K562 (cell line): ENCODE results near the gene VGLL4. TPM values are rescaled to one million over a fixed set of nuclear protein-coding genes. Genes with fewer than 3 reads are reported as not detected.

Experiments
- ATAC-seq: fragments of 200-7000 bp; cut with Tn5 transposase; 3 replicates; pipeline ENCODE4 v1.9.1; 2020; ENCODE audit warnings: moderate library complexity
- BruUV-seq: library from RNA; stranded (reverse); fragments of 400-500 nt; replicated peaks from 2 replicates; lab custom pipeline; 2021; lab: Mats Ljungman, UMichigan
- CTCF ChIA-PET: fragments of 300-600 bp; formaldehyde crosslinking; extraction: SDS; loops from one replicate; lab custom pipeline; 2021; ENCODE audit warnings: low intra/inter-chr PET ratio; lab: Yijun Ruan, JAX
- POLR2A ChIA-PET: fragments of 300-600, 350-650 bp; sonication (Branson Sonifier 250); formaldehyde crosslinking; extraction: SDS; loops from one replicate; lab custom pipeline; 2021; ENCODE audit warnings: antibody characterized with exemption, inconsistent platforms; lab: Yijun Ruan, JAX
- DNase-seq, 4 experiments: peaks; one replicate each; pipeline versions ENCODE4 v3.0.0 to v3.0.0-alpha.2; 2011 to 2018; ENCODE audit warnings: low spot score in 3 of 4, mixed read lengths in 3 of 4; ENCODE audit errors: extremely low read depth in 1 of 4
- FAIRE-seq: peaks from 2 replicates; lab custom pipeline; 2011; peaks lifted over from hg19 to GRCh38; lab: Jason Lieb, UNC
- H2AFZ ChIP-seq: 2 replicates; pipeline ENCODE4 v1.6.0; 2011; ENCODE audit warnings: low read depth, low read length, control low read depth, inconsistent platforms
- H3K27ac ChIP-seq: fragments of 200-600 bp; 3 replicates; pipeline ENCODE4 v1.8.0; 2011; ENCODE audit warnings: low read depth, mild to moderate bottlenecking, control low read depth, inconsistent platforms, low read length, moderate library complexity, mixed read lengths; ENCODE audit errors: extremely low read depth
- H3K27me3 ChIP-seq, 2 experiments: fragments of 300-600 bp in 1 of 2; 2 replicates in 1 of 2; 3 replicates in 1 of 2; pipeline versions ENCODE4 v1.6.0 to v1.8.0; 2011; ENCODE audit warnings: inconsistent platforms in 2 of 2, low read length in 2 of 2, mild to moderate bottlenecking in 1 of 2, mixed read lengths in 1 of 2, moderate library complexity in 1 of 2; ENCODE audit not compliant: control insufficient read depth in 2 of 2, insufficient read depth in 2 of 2
- H3K36me3 ChIP-seq: fragments of 300-600 bp; 3 replicates; pipeline ENCODE4 v1.8.0; 2011; ENCODE audit warnings: mild to moderate bottlenecking, low read length, inconsistent platforms; ENCODE audit not compliant: control insufficient read depth, insufficient read depth
- H3K4me1 ChIP-seq, 2 experiments: fragments of 200-600 bp in 1 of 2; replicated peaks in 1 of 2; 2 replicates in 1 of 2; 3 replicates in 1 of 2; pipeline versions ENCODE4 v1.5.1 to v1.8.0; 2011; ENCODE audit warnings: inconsistent platforms in 2 of 2, low read length in 2 of 2, mild to moderate bottlenecking in 1 of 2, mixed read lengths in 1 of 2, moderate library complexity in 1 of 2; ENCODE audit not compliant: control insufficient read depth in 2 of 2, insufficient read depth in 2 of 2
- H3K4me2 ChIP-seq: 2 replicates; pipeline ENCODE4 v1.6.1; 2011; ENCODE audit warnings: low read length, control low read depth, inconsistent platforms, mixed read lengths; ENCODE audit not compliant: insufficient read depth
- H3K4me3 ChIP-seq: fragments of 200-600 bp; sonication (generic), shearing (Covaris generic); 2 replicates; pipeline ENCODE4 v1.5.1; 2016; ENCODE audit warnings: control low read depth, inconsistent platforms
- H3K79me2 ChIP-seq: fragments of 200-600 bp; 3 replicates; pipeline ENCODE4 v1.8.0; 2011; ENCODE audit warnings: low read length, inconsistent platforms; ENCODE audit not compliant: control insufficient read depth, insufficient read depth
- H3K9ac ChIP-seq, 2 experiments: 2 replicates each; pipeline versions ENCODE4 v1.6.0 to v1.6.1; 2011; ENCODE audit warnings: low read depth in 2 of 2, low read length in 2 of 2, control low read depth in 1 of 2, inconsistent platforms in 1 of 2, mild to moderate bottlenecking in 1 of 2, mixed read lengths in 1 of 2; ENCODE audit not compliant: insufficient read depth in 1 of 2
- H3K9me1 ChIP-seq: one replicate; pipeline ENCODE4 v1.6.0; 2011; ENCODE audit warnings: inconsistent platforms, mild to moderate bottlenecking, low read length, moderate library complexity; ENCODE audit not compliant: control insufficient read depth, insufficient read depth
- H3K9me3 ChIP-seq: replicated peaks from 2 replicates; pipeline ENCODE4 v1.5.1; 2011; ENCODE audit warnings: low read depth, low read length, inconsistent platforms; ENCODE audit not compliant: control insufficient read depth, insufficient read depth
- H4K20me1 ChIP-seq: replicated peaks from 2 replicates; pipeline ENCODE4 v1.6.1; 2011; ENCODE audit warnings: low read length, inconsistent platforms, mixed read lengths; ENCODE audit not compliant: control insufficient read depth, insufficient read depth
- BRD4 ChIP-seq: fragments of 200-600 bp; sonication (generic); IDR thresholded peaks from 2 replicates; pipeline ENCODE4 v1.6.1; 2017; ENCODE audit warnings: inconsistent platforms
- BRF1 ChIP-seq: IDR thresholded peaks from 3 replicates; pipeline ENCODE4 v1.6.1; 2011; ENCODE audit warnings: borderline replicate concordance, mild to moderate bottlenecking; ENCODE audit not compliant: insufficient read length; ENCODE audit errors: extremely low read depth
- CHD1 ChIP-seq: fragments of 200-600 bp; sonication (generic); IDR thresholded peaks from one replicate; pipeline ENCODE4 v1.6.1; 2012; ENCODE audit warnings: mild to moderate bottlenecking, moderate library complexity, low read length, inconsistent platforms
- ELK1 ChIP-seq: sonication (generic); formaldehyde crosslinking; IDR thresholded peaks from 2 replicates; pipeline ENCODE4 v1.8.1; 2022; ENCODE audit warnings: missing genetic modification reagents
- KAT8 ChIP-seq: fragments of 450-650 bp; IDR thresholded peaks from 2 replicates; pipeline ENCODE4 v1.6.1; 2016; ENCODE audit warnings: low read depth, mild to moderate bottlenecking
- MYC ChIP-seq, 2 experiments: fragments of 250-450 bp in 1 of 2; sonication (Bioruptor Pico) in 1 of 2; IDR thresholded peaks; 2 replicates each; pipeline versions ENCODE4 v1.5.1 to v1.6.1; 2012 to 2021; ENCODE audit warnings: low read depth in 2 of 2, borderline replicate concordance in 1 of 2, improper control_type of control experiment in 1 of 2, low read length in 1 of 2, mild to moderate bottlenecking in 1 of 2, moderate library complexity in 1 of 2
- POLR2A ChIP-seq: fragments of 450-650 bp; conservative IDR thresholded peaks from 2 replicates; pipeline ENCODE4 v1.6.1; 2016
- RAD21 ChIP-seq, 2 experiments: fragments of 250-450 bp in 1 of 2; fragments of 450-650 bp in 1 of 2; sonication (Bioruptor Pico) in 1 of 2; formaldehyde crosslinking in 1 of 2; IDR thresholded peaks in 1 of 2; conservative IDR thresholded peaks in 1 of 2; 2 replicates each; pipeline versions ENCODE4 v1.4.0 to v1.8.0; 2020 to 2022; ENCODE audit warnings: mild to moderate bottlenecking in 2 of 2, moderate library complexity in 1 of 2
- RAD51 ChIP-seq: fragments of 450-650 bp; IDR thresholded peaks from 2 replicates; pipeline ENCODE4 v1.7.1; 2016; ENCODE audit warnings: low read depth, mild to moderate bottlenecking, borderline replicate concordance
- TCF7 ChIP-seq: sonication (generic); IDR thresholded peaks from 2 replicates; pipeline ENCODE4 v1.6.1; 2016; ENCODE audit warnings: antibody characterized with exemption, borderline replicate concordance
- ZNF449 ChIP-seq: fragments of 250-450 bp; sonication (Bioruptor Pico); IDR thresholded peaks from 2 replicates; pipeline ENCODE4 v1.8.0; 2022; ENCODE audit warnings: moderate library complexity, mild to moderate bottlenecking, inconsistent platforms
- ZNF707 ChIP-seq: fragments of 250-450 bp; sonication (Bioruptor Pico); conservative IDR thresholded peaks from 2 replicates; pipeline ENCODE4 v1.8.0; 2022; ENCODE audit warnings: inconsistent platforms, mild to moderate bottlenecking, moderate library complexity
- WGBS: fragments of 100-300 bp; shearing (Covaris generic); methylation state at CpG from one replicate; pipeline ENCODE4 v1.1.6; 2016; ENCODE audit warnings: low coverage, mixed read lengths; ENCODE audit not compliant: insufficient coverage; ENCODE audit errors: missing lambda C conversion rate; 5-methylcytosine and 5-hydroxymethylcytosine counted together
- in situ Hi-C: fragments of 300-500 bp; cut with MboI; formaldehyde crosslinking; loops from 4 replicates; pipeline ENCODE4 v1.15.0; 2018; ENCODE audit warnings: inconsistent platforms, mixed read lengths
- intact Hi-C: fragments of 100-400 bp; cut with micrococcal nuclease; formaldehyde crosslinking; loops from 2 replicates; pipeline ENCODE4 v1.14.2; 2022
- polyA plus RNA-seq, 8 experiments: library from polyadenylated mRNA; depleted of rRNA in 4 of 8; stranded (reverse) in 5 of 8; unstranded in 3 of 8; fragments of >200 nt; fragmentation: Nextera tagmentation in 2 of 8; fragmentation: Illumina TruSeq in 1 of 8; extraction: Ambion mirVana in 2 of 8; extraction: Trizol in 1 of 8; gene quantifications; 2 replicates each; pipeline versions ENCODE4 v1.2.1 to v1.2.3, GENCODE V29; 2011 to 2014; ENCODE audit warnings: inconsistent platforms in 1 of 8, missing spikeins in 1 of 8
- total RNA-seq, 7 experiments: library from RNA; depleted of rRNA in 6 of 7; stranded (reverse); fragments of >200 nt in 6 of 7; fragmentation: Illumina TruSeq in 2 of 7; extraction: Trizol in 2 of 7; gene quantifications; 2 replicates each; pipeline versions ENCODE4 v1.2.1 to v1.2.3, GENCODE V29; 2011 to 2021; ENCODE audit warnings: low replicate concordance in 1 of 7

Gene VGLL4
- total and polyA plus RNA-seq, 9 of the 15 experiments (the other 6 are each of a cell fraction or from before 2014, with no cell fraction given), result 0.27 to 10.9 (median 8.6) TPM

GRCh38 chr3:11602239-11602840 lies 41.4 kb downstream of the VGLL4 start:
- Histone ChIP-seq H3K79me2 (peaks cover 13% of the 10 kb centered on the region), H3K9me3 (no peaks in the 10 kb centered on the region), H3K4me2 (no peak overlapping the region), H3K4me3 (no peak overlapping the region), H2AFZ (no peak overlapping the region), H3K27ac (no peak overlapping the region), H3K27me3 (no peaks in the 10 kb centered on the region), H3K4me1 (peaks cover 8 to 13% of the 10 kb centered on the region in 2 experiments; a peak in 4 of 5 replicates), H3K36me3 (peaks cover 5% of the 10 kb centered on the region; the same call in 2 of the 3 replicates), H4K20me1 (no peaks in the 10 kb centered on the region), H3K9ac (no peak overlapping the region), H3K9me1 (no peaks in the 10 kb centered on the region)
- 46% methylated on average over 11 of the region's 11 CpGs for WGBS
- no TSS peak for BruUV-seq
- ChIA-PET CTCF (no interaction called here), POLR2A (no interaction called here)
- DNase-seq, result no peak
- in situ Hi-C loops, result no loop called here
- ATAC-seq, result no peak
- FAIRE-seq, result no peak
- TF ChIP-seq CHD1 (no peak), ZNF707 (CRISPR knock-in tag) (no peak), ZNF449 (no peak), RAD21 (CRISPR knock-in tag; conservative IDR thresholded peaks at IDR 0.05 in 1 of 2, IDR thresholded peaks at IDR 0.05 in 1 of 2) (no peak), MYC (IDR thresholded peaks at IDR 0.05; ENCODE audit: low read depth, low read length) (no peak), MYC (CRISPR knock-in tag; IDR thresholded peaks at IDR 0.05; ENCODE audit: borderline replicate concordance, low read depth) (no peak), TCF7 (no peak), RAD51 (no peak), BRD4 (no peak), ELK1 (CRISPR knock-in tag) (no peak), BRF1 (no peak), POLR2A (no peak), KAT8 (no peak)
- intact Hi-C loops, result no loop called here
